Lower leg skin (tissue), 4 donors: Measurements from ENCODE around the gene GATB. TPM values are rescaled to one million over a fixed set of nuclear protein-coding genes. Genes with fewer than 3 reads are reported as not detected.

Experiments
- DNase-seq, 2 donors: peaks; one replicate each; pipeline ENCODE4 v3.0.0-alpha.2; 2019; ENCODE audit warnings: low spot score in 2 of 2
- H3K4me3 ChIP-seq: fragments of 200-600 bp; sonication (generic); 2 replicates; pipeline ENCODE4 v1.5.1; 2017; ENCODE audit warnings: mild to moderate bottlenecking, low read depth; ENCODE audit not compliant: poor library complexity, severe bottlenecking
- POLR2A ChIP-seq, 2 donors: fragments of 450-650 bp; IDR thresholded peaks; one replicate each; pipeline ENCODE4 v1.6.1; 2016 to 2017; ENCODE audit warnings: antibody characterized with exemption in 2 of 2, mild to moderate bottlenecking in 1 of 2, moderate library complexity in 1 of 2
- WGBS, 2 donors: methylation state at CpG; one replicate each; pipeline ENCODE4 v1.1.5; 2018; 5-methylcytosine and 5-hydroxymethylcytosine counted together
- intact Hi-C: fragments of 100-400 bp; cut with DNase I; formaldehyde crosslinking; loops from one replicate; pipeline ENCODE4 v1.15.0; 2023; ENCODE audit warnings: low total_unique reads
- total RNA-seq, 4 donors: library from RNA; depleted of rRNA; stranded (reverse); fragments of >200 nt; gene quantifications; one replicate each; pipeline ENCODE4 v1.1.0, GENCODE V29; 2016
- TF ChIP-seq, protein P1 (sequence below), 3 donors: fragments of 450-650 bp; IDR thresholded peaks; one replicate each; pipeline ENCODE4 v1.5.1; 2016; ENCODE audit warnings: antibody characterized with exemption in 3 of 3, mild to moderate bottlenecking in 3 of 3, moderate library complexity in 2 of 3

GATB gene
- total RNA-seq, 4 donors from 2014 or later: 26.9 to 48.4 (median 35.9) TPM

GRCh38 chr4:151703401-151703800, 57.4 kb downstream of the GATB start:
- TF ChIP-seq, protein P1, sequence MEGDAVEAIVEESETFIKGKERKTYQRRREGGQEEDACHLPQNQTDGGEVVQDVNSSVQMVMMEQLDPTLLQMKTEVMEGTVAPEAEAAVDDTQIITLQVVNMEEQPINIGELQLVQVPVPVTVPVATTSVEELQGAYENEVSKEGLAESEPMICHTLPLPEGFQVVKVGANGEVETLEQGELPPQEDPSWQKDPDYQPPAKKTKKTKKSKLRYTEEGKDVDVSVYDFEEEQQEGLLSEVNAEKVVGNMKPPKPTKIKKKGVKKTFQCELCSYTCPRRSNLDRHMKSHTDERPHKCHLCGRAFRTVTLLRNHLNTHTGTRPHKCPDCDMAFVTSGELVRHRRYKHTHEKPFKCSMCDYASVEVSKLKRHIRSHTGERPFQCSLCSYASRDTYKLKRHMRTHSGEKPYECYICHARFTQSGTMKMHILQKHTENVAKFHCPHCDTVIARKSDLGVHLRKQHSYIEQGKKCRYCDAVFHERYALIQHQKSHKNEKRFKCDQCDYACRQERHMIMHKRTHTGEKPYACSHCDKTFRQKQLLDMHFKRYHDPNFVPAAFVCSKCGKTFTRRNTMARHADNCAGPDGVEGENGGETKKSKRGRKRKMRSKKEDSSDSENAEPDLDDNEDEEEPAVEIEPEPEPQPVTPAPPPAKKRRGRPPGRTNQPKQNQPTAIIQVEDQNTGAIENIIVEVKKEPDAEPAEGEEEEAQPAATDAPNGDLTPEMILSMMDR (IDR thresholded peaks at IDR 0.05): no peak
- intact Hi-C loops: no loop called here
- no peak overlapping the region for H3K4me3 ChIP-seq
- DNase-seq: no peak
- WGBS, 2 donors: 91% methylated on average over 3 of the region's 3 CpGs

DNA sequence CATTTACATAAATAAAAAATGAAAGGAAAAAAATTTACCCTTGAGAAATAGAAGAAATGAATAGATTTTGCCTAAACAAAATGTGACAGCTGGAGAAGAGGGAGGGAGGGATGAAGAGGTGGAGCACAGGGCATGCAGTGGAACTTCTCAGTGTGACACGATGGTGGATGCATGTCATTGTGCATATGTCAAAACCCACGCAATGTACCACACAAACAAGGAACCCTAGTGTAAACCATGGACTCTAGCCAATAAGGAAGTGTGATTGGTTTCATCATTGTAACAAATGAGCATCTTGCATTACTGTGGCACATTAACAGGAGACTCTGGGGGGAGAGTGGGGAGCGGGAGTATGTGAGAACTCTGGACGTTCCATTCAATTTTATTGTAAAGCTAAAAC, 58.6 kb downstream of the GATB start:
- DNase-seq: no peak
- intact Hi-C loops: no loop called here
- no peak overlapping the region for H3K4me3 ChIP-seq
- WGBS, 2 donors: 81 to 89% methylated on average over 4 of the region's 4 CpGs
- TF ChIP-seq, protein P1 (IDR thresholded peaks at IDR 0.05): no peak
- no peak for TF ChIP-seq POLR2A (IDR thresholded peaks at IDR 0.05)

DNA sequence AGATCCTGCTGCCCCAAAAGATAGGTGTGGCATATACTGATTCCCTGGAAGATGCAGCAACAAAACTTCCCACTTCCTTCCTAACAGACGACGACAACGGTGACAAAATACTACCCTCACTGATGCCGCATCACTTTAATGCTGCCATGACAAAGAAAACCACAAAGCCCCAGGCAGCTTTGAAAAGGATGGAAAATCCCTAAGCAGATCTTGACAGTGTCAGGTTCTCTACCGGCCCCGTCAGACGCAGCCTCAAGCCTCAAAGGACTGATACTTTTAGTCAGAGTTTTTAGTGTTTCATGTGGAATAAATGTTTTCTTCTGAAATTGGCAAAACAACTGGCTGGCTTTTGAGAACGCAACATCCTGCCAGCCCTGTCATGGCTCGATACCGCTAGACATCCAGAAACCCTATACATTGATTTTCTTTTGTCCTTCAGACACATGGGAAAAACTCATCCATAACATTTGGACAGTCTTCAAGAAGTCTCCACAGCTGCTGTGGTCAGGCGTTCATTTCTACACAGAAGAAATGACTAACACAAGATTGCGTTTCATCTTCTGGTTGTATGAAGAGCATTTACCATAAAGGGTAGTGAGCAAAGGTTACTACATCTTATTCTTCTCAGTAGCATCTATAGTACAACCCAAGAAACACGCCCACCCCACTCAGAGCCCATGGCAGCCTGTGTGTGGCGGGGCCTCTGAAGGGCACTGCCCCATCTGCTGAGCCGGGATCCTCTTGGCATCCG, 60.1 kb downstream of the GATB start:
- no peak overlapping the region for H3K4me3 ChIP-seq
- intact Hi-C loops: no loop called here
- 90 to 91% methylated on average over 16 of the region's 16 CpGs for WGBS, 2 donors
- DNase-seq: no peak
- no peak for TF ChIP-seq POLR2A (IDR thresholded peaks at IDR 0.05)
- TF ChIP-seq, protein P1 (IDR thresholded peaks at IDR 0.05): no peak

DNA sequence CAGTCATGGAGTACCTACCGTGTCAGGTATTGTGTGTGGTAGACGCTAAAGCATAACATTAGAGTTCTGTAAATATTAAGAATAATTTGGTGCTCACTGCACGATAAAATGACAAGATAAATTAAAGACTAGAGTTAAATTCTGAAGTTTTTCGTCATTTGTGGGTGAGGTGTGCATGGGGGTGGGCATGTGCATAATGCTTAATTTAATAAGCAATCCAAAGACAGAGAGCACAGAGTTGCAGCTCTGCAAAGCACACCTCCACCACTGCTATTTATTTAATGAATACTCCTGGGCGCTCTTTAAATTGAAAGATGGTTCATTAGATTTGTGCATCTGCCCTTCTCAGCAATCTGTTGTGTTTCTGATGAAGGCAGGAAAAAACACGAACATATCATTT, 62.6 kb downstream of the GATB start:
- no peak for DNase-seq
- no peak overlapping the region for H3K4me3 ChIP-seq
- intact Hi-C loops: no loop called here
- WGBS, 2 donors: 97 to 98% methylated on average over 6 of the region's 6 CpGs
- TF ChIP-seq POLR2A (IDR thresholded peaks at IDR 0.05): no peak
- TF ChIP-seq, protein P1 (IDR thresholded peaks at IDR 0.05): no peak

- H3K4me3 ChIP-seq: no peak overlapping the region
- intact Hi-C loops: no loop called here
- DNase-seq: no peak
- TF ChIP-seq POLR2A (IDR thresholded peaks at IDR 0.05): no peak
- TF ChIP-seq, protein P1 (IDR thresholded peaks at IDR 0.05): no peak
- WGBS, 2 donors: 83 to 90% methylated on average over 13 of the region's 13 CpGs
These were observed 65.7 kb downstream of the GATB start for GRCh38 chr4:151694961-151695720.
